Measurements from ENCODE around the gene ARHGAP36.

The ARHGAP36 gene

DNA sequence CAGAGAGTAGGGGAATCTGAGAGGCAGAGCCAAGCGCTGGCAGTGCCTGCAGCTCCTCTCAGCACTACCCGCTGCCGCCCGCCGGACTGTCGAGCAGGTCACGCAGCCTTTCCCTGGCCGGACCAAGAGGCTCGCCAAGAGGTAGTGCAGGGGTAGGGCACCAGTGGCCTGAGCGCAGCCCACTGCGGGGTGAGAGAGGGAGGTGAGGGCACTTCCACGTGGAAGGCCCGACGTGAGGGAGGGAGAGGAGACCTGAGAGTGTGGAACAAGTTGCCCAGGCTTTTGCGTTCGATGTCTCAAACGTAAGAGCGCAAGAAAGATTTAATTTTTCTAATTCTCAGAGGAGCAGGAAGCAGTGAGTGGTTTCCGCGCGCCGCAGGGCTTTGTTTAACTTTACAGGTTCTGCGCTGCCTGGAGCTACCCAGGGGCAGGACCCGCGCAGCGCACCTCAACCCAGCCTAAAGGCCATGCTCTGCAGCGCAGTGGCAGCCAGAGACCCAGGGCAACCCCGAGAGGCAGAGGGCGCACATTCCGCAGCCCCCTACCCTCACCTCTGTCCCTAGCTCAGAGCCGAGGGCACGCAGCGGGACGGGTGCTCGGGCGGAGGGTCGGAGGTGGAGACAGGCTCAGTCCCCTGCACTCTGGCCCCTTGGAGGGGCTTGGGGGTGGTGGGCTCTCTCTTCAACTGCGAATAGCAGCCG, 14.9 kb downstream of the ARHGAP36 start:
- no peak for DNase-seq

DNA sequence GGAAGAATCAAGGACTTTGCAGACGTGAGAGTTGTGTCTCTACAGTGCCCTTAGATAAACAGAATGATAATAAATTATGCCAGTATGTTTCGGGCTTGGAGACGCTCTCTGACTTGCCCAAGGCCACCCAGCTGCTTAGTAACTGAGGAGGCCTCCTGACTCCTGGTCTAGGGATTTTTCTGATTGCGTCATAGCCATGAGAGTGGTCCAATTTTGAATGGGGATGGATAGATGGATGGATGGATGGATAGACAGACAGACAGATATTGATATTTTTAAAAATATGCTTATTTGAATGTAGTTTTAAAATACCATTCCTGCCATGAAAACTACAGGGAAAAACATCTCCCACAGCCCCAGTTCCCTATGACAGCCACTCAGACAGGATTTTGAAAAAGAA, 15.5 kb downstream of the ARHGAP36 start:
- DNase-seq, result no peak

DNA sequence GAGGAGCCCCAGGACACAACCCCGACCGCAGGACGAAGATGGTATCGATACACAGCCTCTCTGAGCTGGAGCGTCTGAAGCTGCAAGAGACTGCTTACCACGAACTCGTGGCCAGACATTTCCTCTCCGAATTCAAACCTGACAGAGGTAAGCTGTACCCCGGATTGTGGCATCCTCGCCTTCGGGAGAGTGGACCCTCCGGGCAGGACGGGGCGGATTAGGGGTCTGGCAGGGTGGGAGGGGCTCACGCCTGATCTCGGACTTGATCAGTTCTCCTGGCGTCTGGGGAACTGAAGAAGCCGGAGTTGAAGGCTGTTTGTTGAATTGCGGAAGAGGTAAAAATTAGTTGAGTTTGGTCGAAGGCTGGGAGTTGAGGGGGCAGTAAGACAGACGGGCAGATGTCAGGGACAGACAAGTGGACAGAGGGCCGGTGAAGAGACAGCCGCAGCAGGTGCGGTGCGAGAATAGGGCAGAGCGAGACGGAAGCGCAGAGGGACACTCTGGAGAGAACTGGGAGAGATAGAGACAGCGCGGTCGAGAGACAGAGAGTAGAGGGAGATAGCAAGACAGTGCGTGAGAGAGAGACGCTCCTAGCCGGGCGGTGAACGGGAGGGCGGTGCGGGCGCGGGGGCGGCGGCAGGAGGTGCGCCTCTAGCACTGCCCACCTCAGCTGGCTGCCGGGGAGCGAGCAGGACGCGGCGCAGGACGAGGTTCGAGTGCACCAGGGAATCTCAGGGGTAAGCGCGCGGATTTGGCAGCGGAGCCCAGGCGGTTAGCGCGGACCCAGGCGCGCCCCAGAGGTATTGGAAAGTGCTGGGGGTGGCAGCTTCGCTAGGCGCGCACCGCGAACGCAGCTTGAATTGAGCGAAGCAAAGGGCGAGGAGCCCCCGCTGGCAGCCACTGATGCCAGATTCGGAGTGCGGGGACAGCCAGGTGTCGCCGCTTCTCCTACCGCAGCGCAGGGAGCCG, 23.9 kb downstream of the ARHGAP36 start:
- DNase-seq, result no peak

DNA sequence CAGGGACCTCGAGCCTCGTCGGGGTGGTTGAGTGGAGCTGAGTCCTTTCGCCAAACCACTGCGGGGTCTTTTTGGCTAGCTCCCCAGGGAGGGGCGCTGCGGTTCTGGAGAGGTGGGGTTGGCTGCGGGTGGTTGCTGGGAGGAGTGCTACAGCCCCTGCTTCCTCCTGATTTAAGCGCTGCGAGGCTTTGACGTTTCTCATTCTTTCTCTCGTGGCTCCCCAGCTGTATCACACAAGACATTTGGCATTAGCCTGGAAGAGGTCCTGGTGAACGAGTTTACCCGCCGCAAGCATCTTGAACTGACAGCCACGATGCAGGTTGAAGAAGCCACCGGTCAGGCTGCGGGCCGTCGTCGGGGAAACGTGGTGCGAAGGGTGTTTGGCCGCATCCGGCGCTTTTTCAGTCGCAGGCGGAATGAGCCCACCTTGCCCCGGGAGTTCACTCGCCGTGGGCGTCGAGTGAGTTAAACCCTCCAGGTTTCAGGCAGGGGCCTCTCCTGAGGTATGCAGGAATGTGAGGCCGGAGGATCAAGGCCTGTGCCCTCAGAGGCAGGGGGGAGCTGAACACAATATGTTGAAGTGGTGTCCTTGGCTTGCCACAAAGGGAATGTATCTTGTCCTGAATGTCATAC, 25.5 kb downstream of the ARHGAP36 start:
- DNase-seq, result no peak

DNA sequence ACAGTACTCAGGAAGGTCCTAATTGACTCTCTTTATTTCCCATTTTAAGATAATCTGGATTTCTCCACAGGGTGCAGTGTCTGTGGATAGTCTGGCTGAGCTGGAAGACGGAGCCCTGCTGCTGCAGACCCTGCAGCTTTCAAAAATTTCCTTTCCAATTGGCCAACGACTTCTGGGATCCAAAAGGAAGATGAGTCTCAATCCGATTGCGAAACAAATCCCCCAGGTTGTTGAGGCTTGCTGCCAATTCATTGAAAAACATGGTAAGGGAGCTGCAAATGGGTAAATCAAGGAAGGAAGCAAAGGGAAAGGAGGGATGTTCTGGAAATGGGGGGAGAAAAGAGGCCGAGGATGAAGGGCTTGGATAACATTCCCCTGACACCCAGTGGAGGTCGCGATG, 26.0 kb downstream of the ARHGAP36 start:
- DNase-seq, result no peak

DNA sequence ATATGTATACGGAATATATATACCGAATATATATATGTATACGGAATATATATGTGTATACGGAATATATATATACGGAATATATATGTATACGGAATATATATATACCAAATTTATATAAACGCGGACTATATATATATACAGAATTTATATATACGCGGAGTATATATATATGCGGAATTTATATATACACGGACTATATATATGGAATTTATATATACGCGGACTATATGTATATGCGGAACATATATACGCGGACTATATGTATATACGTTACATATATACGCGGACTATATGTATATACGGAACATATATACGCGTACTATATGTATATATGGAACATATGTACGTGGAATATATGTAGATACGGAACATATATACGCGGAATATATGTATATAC, 78.6 kb downstream of the ARHGAP36 start:
- no peak for DNase-seq

DNA sequence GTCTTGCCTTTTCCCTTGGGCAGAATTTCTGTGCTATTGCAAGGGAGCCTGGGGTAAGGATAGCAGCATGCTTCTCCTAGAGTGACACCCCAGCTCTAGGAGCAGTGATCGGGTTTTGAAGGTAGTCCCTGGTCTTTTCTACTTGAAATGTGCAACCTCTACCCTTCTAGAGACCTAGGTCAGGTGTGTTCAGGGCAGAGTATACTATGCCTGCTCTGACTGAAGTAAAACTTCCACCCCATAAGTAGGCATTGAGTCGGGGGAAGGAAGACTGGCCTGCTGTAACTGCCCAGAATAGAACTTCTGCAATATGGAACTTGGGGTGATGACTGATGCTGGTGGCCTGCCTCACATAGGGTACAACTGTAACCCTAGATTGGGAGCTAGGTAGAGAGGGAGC, 80.9 kb downstream of the ARHGAP36 start:
- no peak for DNase-seq
